Measurements from ENCODE around the gene RPIA. TPM values are rescaled to one million over a fixed set of nuclear protein-coding genes. Genes with fewer than 3 reads are reported as not detected.
"Not testable (repeated sequence)": the region's sequence is repeated elsewhere in the genome, so short reads cannot be mapped to it uniquely, and the experiment has no call there.

The RPIA gene
- total RNA-seq, result 24.4 TPM

DNA sequence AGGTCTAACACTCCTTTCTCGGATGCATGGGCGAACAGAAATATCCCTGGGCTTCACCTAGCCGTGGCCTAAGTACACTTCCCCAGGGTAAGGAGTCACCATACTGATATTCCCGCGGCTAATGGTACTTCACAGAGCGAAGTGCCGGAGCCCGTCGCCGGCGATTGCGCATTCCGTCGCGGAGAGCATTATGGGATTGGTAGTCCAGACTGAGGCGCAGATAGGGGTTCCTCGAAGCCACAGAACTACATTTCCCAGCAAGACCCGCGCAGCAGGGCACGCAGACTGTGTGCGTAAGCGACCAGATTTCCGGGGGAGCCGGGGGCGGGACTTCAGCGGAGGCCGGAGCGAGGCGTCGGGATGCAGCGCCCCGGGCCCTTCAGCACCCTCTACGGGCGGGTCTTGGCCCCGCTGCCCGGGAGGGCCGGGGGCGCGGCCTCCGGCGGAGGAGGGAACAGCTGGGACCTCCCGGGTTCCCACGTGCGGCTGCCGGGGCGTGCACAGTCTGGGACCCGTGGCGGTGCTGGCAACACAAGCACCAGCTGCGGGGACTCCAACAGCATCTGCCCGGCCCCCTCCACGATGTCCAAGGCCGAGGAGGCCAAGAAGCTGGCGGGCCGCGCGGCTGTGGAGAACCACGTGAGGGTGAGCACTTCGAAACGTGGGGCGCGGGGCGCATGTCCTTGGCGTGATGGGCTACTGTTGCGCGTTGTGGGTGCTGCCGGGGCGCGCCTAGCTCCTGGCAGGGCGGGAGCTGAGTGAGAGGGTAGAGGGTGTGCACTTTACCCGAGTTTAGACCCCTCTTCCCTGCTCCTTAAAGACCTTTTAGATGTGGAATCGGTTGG is at the start of gene RPIA:
RPIA (plus strand) TSS at position 335 of the 845 bp plus-strand sequence; CDS start at position 361, 26 bp downstream.
- DNase-seq (ENCODE audit: low spot score), result peak; percentile 99

DNA sequence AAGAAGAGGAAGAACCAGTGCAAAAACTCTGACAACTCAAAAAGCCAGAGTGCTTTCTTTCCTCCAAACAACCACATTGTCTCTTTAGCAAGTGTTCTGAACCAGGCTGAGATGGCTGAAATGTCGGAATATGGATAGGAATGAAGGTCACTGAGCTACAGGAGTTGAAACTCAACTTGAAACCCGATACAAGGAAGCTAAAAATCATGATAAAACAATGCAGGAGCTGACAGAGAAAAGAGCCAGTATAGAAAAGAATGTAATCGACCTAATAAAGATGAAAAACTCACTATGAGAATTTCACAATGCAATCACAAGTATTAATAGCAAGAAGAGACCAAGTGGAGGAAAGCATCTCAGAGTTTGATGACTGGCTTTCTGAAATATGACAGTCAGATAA is 49.2 kb upstream of the RPIA start:
- no peak for DNase-seq (ENCODE audit: low spot score)

DNA sequence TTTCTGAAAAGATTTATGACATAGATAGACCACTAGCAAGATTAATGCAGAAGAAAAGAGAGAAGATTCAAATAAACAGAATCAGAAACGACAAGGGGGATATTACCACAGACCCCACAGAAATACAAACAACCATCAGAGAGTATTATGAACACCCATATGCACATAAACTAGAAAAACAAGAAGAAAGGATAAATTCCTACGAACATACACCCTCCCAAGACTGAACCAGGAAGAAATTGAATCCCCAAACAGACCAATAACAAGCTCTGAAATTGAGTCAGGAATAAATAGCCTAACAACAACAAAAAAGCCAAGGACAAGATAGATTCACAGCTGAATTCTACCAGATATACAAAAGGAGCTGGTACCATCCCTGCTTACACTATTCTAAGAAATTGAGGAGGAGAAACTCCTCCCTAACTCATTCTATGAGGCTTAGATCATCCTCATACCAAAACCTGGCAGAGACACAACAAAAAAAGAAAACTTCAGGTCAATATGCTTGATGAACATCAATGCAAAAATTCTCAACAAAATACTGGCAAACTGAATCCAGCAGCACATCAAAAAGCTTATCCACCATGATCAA is 46.1 kb upstream of the RPIA start:
- not testable (repeated sequence) for DNase-seq (ENCODE audit: low spot score)

DNA sequence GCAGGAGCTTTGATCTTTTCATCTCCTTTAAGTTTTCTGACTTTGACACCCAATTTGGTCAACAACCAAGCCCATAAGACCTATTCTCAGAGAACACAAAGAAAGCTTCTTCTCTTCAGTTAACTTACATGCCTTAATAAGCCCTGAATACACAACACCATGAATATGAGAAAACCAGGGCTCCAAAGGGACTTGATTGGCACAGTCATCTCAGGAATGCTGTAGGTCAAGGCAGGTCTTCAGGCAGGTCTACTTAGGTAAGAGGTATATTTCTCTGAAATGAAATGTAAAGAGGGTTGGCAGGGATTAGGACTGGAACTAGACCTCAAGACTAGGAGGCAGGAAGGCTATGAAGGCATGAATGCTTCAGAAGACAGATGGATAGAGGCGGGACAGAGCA is 39.8 kb upstream of the RPIA start:
- DNase-seq (ENCODE audit: low spot score), result no peak

DNA sequence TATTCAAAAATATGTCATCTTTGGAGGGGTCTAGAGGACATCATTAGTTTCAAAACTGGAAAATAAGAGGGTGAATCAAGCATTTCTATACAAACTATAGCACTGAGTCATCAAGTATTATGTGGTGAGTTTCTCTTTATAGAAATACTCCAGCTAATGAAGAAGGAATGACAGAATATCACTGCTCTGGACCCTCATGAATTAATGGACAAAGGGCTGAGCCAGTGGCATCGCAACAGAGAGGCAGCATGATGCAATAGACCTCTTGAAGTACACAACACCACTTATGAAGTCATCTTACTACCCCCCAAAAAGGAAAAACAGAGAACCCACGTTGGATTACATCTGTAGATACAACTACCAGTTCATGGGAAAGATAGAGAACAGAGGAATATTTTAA is 36.8 kb upstream of the RPIA start:
- DNase-seq (ENCODE audit: low spot score), result no peak

DNA sequence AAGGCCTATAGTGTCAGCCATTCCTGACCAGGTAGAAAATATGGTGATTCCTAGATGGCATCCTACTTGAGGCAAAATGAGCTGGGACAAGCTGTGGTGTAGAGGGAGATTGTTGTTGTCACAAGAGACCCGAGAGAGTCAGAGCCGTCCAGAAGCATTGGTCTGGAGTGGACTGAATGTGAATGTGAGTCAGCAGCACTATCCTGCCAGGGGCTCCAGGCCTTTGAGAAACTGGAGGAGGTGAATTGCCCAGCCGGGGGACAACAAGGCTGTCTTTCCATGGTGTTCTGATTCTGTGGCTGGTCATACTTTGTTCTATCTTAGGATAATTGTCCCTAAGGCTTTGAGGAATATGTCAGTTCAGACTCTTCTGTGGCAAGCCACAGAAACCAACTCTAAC is 34.8 kb upstream of the RPIA start:
- no peak for DNase-seq (ENCODE audit: low spot score)

DNA sequence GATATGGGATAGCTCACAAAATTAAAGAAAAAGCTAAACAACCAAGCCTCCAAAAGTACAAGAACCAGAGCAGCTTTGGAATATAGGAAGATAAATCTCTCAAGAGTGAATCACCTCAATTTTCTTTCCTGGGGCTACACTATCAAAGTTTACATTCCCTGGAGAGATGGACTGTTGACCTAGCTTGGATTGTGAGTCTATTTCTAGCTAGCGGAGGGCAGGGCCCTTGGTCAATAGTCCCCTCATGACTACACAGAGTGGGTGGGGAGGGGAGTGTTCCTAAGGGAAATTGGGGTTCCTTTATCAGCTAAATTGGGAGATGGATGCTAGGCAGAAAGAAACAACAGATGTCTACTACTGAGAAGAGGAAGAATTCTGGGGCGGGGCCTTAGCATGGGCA is 34.3 kb upstream of the RPIA start:
- DNase-seq (ENCODE audit: low spot score), result no peak

DNA sequence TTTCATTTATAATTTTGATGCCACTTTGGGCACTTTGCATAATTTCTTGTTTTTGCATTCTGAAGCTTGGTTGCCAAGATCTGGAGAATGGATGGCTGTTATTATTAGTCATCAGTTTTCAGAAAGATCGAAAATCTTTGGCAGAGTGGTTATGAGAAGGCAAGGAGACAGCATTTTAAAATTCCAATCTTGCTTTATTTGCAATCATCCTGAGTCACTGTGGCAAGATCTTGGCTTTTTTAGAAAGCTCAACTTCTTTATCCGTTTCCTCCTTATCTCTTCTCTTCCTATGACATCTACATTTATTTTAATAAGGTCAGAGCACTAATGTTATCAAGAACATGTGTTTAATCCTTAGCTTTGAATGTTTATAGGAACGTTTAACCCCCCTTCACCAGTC is 33.1 kb upstream of the RPIA start:
- no peak for DNase-seq (ENCODE audit: low spot score)

DNA sequence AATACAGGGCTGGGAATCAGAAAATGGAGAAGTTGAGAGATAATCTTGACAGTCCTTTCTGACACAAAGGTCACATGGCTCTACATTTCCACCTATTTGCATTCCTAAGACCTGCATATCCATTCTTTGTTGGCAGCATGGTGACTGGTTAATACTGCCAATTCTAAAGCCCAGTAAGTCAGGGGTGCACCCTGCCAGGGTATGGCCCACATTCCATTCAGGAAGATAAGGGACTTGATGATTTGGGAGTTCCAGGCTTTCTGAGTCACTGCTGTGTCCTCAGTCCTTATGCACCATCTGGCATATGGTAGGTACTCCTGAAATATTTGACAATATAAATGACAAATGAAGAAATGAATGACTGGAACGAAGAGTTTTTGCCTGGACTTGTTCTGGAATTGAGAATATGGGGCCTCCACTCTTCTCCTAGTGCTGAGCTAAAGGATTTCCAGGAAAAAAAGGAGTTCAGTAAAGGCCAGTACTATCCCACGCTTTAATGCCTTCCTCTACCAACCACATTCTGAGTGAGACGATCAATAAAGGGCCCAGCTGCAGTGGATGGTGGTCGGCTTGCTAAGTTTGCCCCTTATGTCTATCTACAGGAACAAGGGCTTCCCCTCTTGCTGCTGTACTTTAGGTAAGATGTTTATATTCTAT is 32.5 kb upstream of the RPIA start:
- DNase-seq (ENCODE audit: low spot score), result no peak

DNA sequence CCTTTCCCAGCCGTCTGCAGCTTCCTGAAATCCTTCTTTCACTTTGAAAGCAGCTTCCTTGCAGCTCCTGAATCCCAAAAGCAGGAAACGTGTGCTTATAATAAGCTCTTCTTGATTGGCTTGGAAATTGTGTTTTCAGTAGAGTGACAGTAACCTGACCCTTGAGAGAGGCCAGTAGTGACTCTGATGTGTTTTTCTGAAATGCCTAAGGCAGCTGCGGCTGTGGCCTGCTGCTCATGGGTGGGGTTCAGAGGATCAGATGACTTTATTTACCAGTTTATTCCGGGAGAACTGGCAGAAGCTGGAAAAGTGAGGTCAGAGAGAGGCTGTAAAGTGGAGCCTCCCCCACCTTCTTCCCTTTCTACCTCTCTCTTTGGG is 31.9 kb upstream of the RPIA start:
- no peak for DNase-seq (ENCODE audit: low spot score)

DNA sequence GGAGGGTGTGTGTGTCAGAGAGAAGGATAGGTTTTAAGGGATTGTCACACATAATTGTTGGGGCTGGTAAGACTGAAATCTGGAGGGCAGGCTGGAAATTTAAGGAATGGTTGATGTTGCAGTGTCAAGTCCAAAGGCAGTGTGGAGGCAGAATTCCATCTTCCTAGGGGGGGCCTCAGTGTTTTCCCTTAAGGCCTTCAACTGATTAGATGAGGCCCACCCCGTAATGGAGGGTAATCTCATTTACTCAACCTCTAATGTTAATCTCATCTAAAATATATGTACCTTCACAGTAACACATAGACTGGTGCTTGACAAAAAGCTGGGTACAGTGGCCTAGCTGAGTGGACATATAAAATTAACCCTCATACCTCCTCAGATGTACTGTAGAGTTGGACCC is 30.9 kb upstream of the RPIA start:
- DNase-seq (ENCODE audit: low spot score), result no peak

DNA sequence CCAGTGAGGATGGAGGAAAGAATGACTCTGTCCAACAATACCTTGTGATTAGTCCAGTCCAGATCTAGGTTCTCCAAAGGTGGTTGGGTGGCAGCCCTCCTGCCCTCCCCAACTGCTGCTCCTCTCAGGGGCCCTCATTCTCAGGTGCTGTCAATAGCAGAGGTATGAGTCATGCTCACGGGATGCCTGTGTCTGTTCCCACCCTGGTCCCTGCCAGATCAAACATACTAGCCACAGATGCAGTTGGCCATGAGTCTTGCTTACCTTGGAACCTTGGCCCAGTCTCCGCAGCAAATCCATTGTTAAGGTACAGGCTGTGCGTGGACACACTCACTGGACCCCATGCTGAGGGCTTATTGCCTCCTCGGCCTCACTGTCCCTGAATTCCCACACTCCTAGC is 24.9 kb upstream of the RPIA start:
- DNase-seq (ENCODE audit: low spot score), result peak; percentile 47

DNA sequence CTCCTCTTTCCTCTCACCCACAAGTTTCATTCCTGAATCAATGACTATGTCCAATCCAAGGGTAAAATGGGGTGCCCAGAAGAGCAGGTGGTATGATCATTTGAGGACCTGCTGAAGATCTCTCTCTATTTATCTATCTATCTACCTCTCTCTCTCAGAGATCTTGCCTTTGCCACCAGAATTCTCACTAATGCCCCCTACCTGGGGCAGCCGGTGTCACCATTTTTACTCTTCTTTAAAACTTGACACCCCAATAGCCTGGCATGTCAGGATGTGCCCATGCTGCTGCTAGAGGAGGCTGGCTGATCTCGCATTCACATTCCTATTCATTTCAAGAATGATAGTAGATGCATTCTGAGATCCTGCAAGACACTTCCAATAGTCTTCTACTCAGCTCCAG is 24.3 kb upstream of the RPIA start:
- DNase-seq (ENCODE audit: low spot score), result no peak

DNA sequence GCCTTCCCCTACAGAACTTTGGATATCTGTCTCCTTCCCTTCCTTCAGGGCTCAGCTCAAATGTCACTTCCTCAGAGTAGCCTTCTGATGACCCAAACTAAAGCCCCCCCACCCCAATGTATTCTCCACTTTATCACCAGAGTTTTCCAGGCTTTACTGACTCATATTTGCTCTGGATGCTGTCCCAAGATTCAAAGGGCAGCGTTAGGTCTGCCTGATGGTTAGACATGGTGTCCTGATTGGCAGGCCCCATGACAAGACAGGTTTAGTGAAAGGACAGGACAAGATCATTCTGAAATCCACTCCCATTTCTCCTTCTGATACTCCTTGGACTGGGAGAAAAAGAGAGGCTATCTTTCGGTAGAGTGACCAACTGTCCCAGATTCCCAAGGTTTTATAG is 22.6 kb upstream of the RPIA start:
- no peak for DNase-seq (ENCODE audit: low spot score)

DNA sequence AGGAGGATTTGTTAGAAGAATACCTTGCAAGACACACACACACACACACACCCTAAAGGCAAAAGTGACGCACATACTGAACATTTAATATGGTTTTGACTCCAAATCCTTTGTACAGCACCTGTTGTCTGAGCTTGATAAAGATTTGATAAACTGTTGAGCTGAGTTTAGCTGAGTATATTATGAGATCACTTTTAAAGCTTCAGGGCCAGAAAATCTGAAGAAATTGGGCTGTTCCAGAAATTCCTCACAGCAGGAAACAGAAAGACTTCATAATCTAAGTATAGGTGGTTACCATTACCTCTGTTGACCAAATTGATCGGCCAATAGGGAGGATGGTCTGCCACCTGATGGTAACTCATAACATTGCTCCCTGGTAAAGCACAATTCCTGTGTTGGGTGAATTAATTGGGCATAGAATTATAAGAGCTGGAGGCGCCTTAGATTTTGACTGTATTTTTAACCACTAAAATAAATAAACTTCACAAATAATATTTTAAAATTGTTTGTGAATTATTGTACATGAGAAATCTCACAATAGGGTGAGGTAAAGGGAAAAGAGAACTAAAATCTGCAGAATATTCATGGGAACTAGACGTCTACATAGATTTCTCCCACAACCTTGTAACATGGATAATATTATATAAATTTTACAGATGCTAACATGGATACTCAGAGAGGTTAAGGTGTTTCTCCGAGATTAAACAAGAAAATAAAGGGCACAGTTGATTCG is 21.8 kb upstream of the RPIA start:
- DNase-seq (ENCODE audit: low spot score), result peak; percentile 30

DNA sequence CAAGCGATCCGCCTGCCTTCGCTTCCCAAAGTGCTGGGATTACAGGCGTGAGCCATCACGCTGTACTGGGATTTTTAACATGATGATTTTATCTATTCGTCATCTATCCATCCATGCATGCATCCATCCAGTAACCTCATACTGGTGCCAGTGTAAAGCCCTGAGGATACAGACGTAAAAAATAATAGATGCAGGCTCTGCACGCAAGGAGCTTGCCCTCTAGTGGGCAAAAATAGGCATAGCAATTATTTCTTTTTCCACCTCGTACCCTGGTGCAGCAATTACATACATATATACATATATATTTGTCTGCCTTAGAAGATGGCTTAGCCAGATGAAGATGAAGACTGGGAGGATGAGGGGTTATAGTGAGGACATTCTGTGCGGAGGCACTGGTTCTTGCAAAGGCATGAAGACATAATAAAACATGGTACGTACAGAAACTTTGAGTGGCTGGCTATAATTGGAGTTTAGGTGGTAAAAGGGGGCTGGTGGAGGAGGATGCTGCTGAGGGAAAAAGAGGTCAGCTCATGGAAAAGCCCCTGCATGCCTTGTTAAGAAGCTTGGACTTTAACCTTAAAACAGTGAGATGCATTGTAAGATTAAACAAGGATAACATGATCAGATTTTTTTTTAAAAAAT is 19.6 kb upstream of the RPIA start:
- no peak for DNase-seq (ENCODE audit: low spot score)

DNA sequence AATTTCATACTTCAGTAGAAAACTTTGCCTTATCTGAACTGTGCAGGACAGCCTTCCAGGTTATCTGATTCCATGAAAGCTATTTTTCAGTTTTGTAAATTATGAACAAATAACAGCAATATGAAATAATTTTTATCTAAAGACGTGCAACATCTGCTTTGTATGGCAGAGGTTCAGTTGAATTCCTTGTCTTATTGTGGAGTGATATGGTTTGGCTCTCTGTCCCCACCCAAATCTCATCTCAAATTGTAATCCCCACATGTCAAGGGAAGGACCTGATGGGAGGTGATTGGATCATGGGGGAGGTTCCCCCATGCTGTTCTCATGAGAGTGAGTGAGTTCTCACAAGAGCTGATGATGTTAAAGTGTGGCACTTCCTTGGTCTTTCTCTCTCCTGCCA is 18.1 kb upstream of the RPIA start:
- DNase-seq (ENCODE audit: low spot score), result no peak

DNA sequence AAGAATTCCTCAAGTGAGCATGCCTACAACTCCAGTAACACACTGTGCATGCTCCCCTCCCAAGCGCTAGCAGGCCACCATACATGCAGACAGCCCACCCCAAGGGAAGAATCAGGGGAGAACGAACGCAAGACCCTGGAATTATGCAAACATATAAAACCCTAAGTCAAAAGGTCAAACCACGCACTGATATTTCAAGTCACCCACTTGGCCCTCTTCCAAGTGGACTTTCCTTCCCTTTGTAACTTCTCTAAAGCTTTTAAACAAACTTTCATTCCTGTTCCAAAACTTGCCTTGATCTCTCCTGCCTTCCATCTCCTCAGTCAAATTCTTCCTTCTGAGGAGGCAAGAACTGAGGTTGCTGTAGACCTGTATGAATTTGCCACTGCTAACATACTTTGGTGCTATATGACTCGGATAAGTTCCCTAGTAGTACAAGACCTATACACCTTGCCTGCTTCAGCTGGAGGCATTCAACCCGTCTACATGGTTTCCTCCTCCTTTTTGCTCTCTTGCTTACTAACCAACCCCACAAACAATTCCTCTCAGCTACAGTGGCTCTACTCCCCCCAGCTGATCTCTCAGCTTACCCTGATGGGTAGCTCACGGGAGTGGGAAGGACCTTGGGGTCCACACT is 11.1 kb upstream of the RPIA start:
- DNase-seq (ENCODE audit: low spot score), result no peak

DNA sequence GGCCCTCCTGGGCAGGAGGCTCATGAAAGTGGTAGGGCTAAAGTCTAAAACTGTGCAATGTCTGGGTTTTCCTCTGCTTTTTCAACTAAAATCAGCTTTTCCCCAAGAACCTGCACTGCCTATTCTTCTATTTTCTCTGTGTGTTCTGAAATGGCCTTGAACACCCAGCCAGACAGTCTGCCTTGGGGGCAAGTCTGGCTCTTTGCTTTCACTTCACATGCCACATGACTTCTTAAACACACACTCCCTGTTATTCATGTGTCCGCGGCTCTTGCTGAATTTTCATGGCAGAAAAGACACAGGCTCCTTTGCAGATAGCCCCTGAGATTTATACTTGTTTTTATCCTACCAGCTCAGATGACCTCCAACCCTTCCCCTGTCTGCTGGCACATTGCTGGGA is 10.6 kb upstream of the RPIA start:
- no peak for DNase-seq (ENCODE audit: low spot score)

DNA sequence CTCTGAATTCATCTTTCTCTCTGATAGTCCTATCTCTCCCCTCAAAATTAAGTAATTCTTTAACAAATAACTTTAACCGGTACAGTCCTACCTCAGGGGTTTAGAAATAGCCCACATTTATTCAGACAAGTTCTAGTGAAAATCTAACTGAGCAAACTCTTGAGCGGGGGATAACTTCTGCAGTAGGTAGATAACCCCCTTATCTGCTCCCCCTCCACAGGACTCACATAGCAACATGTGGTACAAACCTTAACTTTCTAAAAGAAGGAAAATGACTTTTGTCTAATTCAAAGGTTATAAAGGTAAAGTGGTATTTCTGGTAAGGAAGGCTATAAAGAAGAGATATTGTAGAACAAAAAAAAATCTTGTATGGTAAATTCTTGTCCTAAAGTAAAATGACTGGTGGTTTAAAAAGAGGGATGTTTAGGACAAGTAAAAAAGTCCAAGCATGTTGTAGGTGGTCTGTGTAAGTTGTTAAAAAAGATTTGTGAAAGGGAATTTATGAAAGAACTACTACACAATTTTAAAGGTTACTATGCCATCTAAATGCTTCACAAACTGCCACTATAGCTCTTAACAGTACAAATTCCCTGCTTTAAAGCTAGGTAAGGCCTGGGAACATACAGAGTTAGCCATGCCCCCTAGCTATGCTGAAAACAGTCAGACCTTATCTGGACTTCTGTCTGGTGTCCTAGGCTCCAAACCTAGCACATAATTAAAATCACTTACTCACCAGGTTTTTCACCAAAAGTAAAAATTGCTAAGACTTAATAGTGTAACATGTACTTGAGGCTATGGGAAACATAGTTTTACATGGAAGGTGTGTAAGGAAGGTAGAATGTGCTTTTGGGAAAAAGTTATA is 8.1 kb upstream of the RPIA start:
- no peak for DNase-seq (ENCODE audit: low spot score)
